Measurements from ENCODE around the gene TMEM203. TPM values are rescaled to one million over a fixed set of nuclear protein-coding genes. Genes with fewer than 3 reads are reported as not detected.

The TMEM203 gene
- total RNA-seq, 1 experiment from 2014 or later: 65.8 TPM

- no peak for DNase-seq (ENCODE audit: low read depth)
These were observed 37.5 kb downstream of the TMEM203 start for GRCh38 chr9:137167747-137168572.

GRCh38 chr9:137167277-137167746, 38.1 kb downstream of the TMEM203 start:
- no peak for DNase-seq (ENCODE audit: low read depth)

GRCh38 chr9:137166380-137167229, 38.8 kb downstream of the TMEM203 start:
- no peak for DNase-seq (ENCODE audit: low read depth)

DNA sequence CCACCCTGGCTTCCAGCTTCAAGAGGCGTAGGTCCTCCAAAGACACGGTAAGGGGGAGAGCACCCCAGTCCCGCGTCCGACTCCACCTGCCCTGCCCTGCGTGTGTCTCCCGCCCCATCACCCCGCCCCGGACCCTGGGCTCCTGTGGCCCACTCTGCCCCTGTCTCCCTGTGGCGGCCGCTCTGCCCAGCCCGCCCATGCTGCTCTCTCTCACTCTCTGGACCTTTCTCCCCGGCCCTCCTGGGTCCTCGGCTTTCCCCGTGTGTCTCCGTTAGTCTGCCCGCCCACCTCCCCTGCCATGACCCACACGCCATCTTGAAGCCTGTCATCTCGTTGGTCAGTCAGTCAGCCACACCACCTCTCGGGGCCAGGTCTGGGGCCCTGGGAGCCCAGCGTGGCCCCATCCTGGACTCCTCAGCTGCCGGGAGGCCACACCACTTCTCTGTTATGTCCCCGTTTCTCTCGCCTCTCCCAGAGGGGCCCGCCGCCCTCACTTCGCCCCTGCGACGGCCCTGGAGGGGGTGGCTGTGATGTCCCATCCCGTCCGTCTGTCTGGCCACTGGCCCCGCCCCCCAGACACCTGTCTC, 40.1 kb downstream of the TMEM203 start:
- DNase-seq (ENCODE audit: low read depth): no peak

DNA sequence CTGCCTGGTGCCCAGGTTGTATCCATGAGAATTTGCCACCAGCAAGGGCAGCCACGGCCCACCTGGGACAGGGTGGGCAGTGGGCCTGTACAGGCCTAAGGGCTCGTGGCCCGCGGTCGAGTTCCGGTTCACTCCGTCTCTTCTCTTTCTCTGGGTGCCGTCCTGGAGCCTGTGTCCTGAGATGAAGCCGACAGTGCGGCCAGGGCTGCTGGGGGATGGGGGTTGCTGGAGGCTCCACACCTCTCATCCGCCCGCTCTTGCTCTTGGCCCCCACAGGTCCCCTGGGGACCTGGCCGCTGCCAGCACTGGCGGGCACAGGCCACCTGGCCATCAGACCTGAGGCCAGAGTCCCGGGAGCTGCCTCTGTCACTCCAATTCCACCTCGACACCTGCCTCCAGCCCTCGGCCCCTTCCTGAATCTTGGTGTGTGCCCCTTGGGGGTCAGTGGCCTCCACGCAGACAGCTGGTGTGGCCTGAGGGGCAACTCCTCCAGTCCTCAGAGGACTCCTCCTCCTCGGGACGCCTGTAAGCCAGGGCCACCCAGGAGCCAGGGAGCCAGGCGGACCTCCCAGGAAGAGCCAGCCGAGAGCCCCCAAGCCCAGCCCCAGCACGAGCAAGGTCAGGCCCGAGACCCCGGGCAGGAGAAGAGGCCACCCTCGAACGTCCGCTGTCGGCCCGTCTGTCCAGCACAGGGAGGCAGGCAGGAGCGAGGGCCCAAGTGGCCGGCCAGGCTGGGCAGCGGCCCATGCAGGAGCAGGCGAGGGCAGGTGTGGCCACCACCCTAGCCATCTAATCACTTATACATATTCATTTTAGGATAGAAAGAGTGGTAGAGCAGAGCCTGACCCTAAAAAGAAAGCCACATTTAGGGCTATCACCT, 40.8 kb downstream of the TMEM203 start:
- no peak for DNase-seq (ENCODE audit: low read depth)

DNA sequence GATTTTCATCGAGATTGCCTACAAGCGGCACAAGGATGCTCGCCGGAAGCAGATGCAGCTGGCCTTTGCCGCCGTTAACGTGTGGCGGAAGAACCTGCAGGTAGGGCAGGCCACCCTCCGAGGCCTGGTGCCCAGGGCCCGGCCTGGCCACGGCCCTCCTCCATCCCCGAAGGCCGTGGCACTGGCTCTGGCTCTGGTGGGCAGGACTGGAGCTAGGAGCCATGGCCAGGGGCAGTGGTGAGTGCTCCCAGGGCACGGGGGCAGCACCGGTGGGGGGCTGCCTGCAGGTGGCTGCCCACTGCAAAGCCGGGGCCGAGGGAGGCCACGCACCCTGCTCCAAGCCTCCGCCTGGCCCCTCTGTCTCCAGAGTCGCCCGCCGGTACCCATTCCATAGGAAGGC, 41.6 kb downstream of the TMEM203 start:
- DNase-seq (ENCODE audit: low read depth): no peak

- DNase-seq (ENCODE audit: low read depth): no peak
These were observed 42.1 kb downstream of the TMEM203 start for GRCh38 chr9:137163365-137163715.

DNA sequence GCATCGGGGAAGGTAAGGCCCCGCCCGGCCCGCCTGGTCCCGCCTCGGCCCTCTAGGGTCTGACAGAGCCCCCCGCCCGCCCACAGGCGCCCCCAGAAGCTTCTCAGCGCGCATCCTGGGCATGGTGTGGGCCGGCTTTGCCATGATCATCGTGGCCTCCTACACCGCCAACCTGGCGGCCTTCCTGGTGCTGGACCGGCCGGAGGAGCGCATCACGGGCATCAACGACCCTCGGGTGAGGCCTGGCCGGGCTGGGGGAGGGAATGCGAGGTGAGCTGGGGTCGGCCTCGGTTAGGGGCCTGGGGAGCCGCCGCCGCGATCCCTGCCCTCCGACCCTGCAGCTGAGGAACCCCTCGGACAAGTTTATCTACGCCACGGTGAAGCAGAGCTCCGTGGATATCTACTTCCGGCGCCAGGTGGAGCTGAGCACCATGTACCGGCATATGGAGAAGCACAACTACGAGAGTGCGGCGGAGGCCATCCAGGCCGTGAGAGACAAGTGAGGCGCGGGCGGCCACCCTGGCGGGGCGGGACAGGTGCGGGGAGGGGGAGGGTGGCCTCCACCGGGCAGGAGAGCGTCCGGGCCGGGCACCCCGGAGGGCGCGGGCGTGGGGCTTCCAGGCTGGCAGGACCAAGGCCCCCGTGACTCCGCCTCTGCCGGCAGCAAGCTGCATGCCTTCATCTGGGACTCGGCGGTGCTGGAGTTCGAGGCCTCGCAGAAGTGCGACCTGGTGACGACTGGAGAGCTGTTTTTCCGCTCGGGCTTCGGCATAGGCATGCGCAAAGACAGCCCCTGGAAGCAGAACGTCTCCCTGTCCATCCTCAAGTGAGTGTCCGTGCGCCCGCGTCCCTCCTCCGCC, 42.7 kb downstream of the TMEM203 start:
- DNase-seq (ENCODE audit: low read depth): no peak

- no peak for DNase-seq (ENCODE audit: low read depth)
These were observed 43.6 kb downstream of the TMEM203 start for GRCh38 chr9:137161558-137162486.

- DNase-seq (ENCODE audit: low read depth): no peak
These were observed 44.5 kb downstream of the TMEM203 start for GRCh38 chr9:137160716-137161557.

GRCh38 chr9:137160054-137160425, 45.4 kb downstream of the TMEM203 start:
- DNase-seq (ENCODE audit: low read depth): no peak

- no peak for DNase-seq (ENCODE audit: low read depth)
These were observed 46.1 kb downstream of the TMEM203 start for GRCh38 chr9:137159105-137160053.

GRCh38 chr9:137158625-137159024, 46.8 kb downstream of the TMEM203 start:
- no peak for DNase-seq (ENCODE audit: low read depth)

GRCh38 chr9:137157618-137158415, 47.6 kb downstream of the TMEM203 start:
- DNase-seq (ENCODE audit: low read depth): no peak

DNA sequence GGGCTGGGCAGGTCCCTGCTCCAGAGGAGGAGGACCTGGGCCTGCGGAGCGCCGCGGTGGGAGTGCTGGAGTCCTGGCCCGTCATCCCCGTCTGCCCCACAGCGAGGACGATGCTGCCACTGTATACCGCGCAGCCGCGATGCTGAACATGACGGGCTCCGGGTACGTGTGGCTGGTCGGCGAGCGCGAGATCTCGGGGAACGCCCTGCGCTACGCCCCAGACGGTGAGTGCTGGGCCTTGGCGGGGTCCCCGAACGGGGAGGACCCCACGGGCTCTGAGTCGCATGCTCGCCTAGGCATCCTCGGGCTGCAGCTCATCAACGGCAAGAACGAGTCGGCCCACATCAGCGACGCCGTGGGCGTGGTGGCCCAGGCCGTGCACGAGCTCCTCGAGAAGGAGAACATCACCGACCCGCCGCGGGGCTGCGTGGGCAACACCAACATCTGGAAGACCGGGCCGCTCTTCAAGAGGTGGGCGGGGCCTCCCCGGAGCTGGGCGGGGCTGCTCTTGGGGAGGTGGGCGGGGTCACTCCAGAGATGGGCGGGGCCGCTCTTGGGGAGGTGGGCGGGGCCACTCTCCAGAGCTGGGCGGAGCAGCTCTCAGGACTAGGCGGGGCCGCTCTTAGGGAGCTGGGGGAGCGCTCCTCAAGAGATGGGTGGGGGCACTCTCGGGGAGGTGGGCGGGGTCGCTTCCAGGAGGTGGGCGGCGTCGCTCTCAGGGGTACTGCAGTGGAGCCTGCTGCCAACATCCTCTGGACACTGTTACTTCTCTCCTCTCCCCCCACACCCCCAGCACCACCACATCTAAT, 48.7 kb downstream of the TMEM203 start:
- no peak for DNase-seq (ENCODE audit: low read depth)
